Right renal cortex interstitium (tissue), 3 donors: Measurements from ENCODE around the gene DDX10. TPM values are rescaled to one million over a fixed set of nuclear protein-coding genes. Genes with fewer than 3 reads are reported as not detected.
"Not testable (repeated sequence)": the region's sequence is repeated elsewhere in the genome, so short reads cannot be mapped to it uniquely, and the experiment has no call there.

Experiments used
- DNase-seq, 3 donors: peaks; one replicate each; pipeline ENCODE4 v3.0.0-alpha.2; 2013; ENCODE audit warnings: low read depth in 3 of 3, low spot score in 2 of 3
- polyA plus RNA-seq, 3 donors: library from polyadenylated mRNA; unstranded; fragments of 120-200 nt; gene quantifications; one replicate each; pipeline ENCODE4 v1.2.1, GENCODE V29; 2013; ENCODE audit not compliant: insufficient read length in 3 of 3

DDX10 gene
- polyA plus RNA-seq, 3 donors = 91.9 to 107 (median 97.4) TPM

DNA sequence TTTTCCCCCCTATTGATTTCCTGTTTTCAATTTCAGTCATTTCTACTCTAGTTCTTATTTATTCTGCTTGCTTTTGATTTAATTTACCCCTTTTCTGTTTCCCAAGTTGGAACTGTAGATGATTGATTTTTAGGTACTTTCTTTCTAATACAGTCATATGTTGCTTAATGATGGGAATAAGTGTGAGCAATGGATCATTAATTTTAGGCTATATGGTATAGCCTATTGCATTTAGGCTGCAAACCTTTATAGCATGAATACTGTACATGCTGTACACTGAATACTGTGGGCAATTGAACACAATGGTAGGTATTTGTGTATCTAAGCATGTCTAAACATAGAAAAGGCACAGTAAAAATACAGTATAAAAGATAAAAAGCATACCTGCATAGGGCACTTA, 44.9 kb downstream of the DDX10 start:
- no peak for DNase-seq

- no peak for DNase-seq
Measured at GRCh38 chr11:108713076-108713790, 48.4 kb downstream of the DDX10 start.

DNA sequence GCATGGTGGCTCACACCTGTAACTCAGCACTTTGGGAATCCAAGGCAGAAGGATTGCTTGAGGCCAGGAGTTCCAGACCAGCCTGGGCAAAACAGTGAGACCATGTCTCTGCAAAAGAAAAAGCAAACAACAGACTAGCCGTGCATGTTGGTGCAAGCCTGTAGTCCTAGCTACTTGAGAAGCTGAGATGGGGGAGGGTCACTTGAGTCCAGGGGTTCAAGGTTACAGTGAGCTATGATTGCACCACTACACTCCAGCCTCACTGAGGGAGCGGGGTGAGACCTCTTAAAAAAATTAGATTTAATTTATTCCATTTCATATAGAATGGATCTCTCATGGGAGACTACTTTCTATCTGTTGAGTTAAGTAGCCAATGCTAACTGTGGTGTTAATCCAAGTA, 50.4 kb downstream of the DDX10 start:
- DNase-seq = no peak

DNA sequence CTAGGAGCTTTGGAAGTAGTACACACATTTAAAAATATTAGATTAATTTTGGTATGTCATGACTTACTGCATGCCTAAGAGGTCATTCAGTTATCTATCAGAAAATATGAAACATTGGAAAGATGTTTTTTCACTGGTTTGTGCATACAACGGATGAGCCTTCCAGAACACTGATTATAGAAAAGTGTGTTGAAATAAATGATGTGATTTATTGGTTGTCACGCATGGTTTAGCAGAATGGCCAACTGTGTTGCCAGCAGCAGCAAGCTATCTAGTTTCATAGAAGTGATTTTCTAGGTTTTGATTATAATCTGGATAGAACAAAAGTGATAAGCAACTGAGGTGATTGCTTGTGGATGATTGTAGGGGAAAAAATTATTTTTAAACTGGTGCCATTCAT, 53.6 kb downstream of the DDX10 start:
- no peak for DNase-seq

GRCh38 chr11:108724974-108725689, 60.3 kb downstream of the DDX10 start:
- no peak for DNase-seq

- DNase-seq = no peak
Measured at GRCh38 chr11:108726077-108726800, 61.4 kb downstream of the DDX10 start.

DNA sequence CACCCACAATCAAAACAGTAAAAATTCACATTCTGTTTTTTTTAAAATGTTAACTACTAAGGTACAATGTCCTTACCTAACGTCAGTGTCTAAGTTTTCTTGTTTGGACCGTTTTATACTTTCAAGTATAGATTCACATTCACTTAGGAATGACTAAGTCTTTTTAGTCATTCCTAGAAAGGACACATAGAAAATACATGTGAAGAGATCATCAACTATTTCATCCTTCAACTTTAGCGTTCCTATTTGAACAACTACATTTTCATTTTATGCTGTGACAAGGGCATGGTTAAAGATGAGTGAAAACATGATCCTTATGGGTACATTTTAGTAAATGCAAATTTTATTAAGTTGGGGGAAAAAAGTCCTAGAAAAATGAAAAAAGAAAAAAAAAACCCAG, 62.8 kb downstream of the DDX10 start:
- no peak for DNase-seq

DNA sequence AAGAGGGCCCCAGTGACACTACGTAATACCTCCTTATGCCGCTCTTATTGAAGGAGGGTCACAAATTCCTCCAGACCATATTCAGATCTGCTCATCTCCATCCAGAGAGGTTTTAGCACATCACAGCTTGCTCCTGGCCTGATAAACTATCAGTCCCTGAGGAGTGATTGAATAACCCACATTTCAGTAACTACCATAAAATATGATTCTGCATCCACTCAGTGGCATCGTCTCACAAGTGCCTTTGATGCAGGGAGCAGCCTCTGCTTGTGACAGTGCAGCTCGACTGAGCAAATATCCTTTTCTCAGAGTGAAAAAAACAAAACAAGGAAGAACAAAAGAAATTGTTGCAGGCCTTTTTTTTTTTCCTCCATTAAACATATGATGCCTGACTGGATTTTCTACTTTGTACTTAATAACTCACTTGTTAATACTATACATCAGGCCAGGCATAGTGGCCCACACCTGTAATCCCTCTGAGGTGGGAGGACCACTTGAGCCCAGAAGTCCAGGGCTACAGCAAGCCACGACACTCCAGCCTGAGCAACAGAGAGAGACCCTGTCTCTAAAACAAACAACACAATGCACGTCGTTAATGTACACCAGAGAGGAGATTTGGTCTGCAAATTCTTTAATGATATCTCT, 64.5 kb downstream of the DDX10 start:
- no peak for DNase-seq

DNA sequence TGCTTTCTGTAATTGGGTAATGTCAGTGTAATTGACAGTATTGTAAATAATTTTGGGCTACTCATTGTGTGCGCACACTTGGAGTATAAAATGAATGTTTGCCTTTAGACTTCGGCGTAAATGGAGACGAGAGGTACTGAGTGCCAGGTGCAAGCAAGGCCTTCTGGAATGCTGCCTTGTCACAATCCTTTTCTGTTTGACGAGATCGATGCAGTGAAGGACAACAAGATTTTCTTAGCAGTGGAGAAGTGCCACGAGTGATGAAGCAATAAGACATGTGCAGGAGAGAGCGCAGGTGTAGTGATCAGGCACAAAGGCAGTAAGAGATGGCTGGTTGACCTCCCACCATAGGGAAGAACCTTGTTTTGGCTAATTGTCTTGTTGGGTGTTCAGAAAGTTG, 67.5 kb downstream of the DDX10 start:
- no peak for DNase-seq

DNA sequence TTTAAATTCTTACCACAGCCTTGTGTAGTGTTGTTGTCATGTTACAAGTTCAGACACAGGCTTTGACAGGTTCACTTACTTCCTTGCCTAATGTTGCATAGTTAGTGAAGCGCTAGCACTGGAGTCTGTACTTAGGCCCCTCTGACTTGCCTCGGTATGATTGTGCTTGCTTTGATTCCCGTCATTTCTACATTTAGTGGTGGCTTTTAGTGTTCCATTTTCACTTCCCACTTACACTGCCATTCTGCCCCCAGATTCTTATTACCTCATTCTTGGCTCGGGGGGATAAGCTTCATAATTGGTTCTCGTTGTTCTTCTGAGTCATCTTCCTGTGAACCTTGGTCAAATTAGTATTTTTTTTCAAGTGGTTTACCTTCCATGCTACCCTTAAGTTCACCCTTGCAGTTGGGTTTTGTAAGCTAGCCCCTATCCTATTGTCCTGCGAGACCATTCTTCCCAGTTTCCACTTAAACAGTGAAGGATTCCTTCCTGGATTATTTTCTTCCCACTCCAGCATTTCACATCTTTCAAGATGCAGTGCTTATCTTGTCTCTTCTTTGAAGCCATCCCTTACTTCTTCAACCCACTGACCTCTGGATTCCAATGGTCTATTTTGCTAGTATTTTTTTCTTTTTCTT, 68.7 kb downstream of the DDX10 start:
- DNase-seq = no peak

GRCh38 chr11:108734283-108734682, 69.4 kb downstream of the DDX10 start:
- no peak for DNase-seq

DNA sequence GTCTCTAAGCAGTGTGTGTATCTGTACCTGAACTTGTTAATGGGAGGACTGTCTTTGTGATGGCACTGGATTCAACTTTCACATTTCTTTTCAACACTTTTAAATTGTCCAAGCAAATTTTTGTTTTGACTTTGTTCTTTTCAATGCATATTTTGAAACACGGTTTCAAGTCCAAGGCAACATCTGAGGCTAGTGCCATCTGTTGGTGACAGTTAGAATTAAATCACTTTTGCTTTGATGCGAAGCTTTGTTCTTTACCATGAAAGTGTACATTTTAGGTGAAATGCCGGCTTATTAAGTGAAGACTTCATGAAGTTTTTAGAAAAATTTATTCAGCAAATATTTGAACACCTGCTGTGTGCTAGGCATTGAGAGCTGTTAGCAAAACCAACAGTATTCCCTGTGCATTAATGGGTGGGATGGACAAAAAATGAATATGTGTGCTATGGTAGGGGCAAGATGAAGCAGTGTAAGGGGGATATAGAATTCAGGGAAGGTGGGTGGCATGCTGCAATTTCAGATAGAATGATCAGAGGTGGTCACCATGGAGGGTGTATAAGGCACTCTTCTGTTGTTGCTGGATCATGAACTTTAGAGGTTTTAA, 70.2 kb downstream of the DDX10 start:
- no peak for DNase-seq

GRCh38 chr11:108740132-108740531, 75.3 kb downstream of the DDX10 start:
- not testable (repeated sequence) for DNase-seq

DNA sequence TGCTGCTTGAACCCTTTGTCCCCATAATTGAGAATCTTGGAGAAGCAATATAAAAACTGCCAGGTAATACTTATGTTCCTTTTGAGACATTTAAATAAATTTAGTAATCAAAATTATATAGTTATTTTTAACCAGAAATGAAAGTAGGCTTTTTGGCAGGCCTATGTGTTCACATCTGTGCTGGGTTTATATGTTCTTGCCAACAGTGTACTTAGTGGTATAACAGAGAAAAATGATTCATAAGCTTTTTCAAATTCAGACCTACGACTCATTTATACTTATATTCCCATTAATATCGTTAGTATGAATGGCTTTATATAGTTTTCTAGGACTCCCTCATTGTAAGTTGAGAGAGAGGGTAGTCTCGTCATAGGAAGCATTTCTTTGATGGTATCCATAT, 79.0 kb downstream of the DDX10 start:
- DNase-seq = no peak

- DNase-seq = no peak
Measured at GRCh38 chr11:108748968-108749367, 84.1 kb downstream of the DDX10 start.

GRCh38 chr11:108751444-108751843, 86.6 kb downstream of the DDX10 start:
- DNase-seq = no peak

- no peak for DNase-seq
Measured at GRCh38 chr11:108752297-108752751, 87.5 kb downstream of the DDX10 start.

DNA sequence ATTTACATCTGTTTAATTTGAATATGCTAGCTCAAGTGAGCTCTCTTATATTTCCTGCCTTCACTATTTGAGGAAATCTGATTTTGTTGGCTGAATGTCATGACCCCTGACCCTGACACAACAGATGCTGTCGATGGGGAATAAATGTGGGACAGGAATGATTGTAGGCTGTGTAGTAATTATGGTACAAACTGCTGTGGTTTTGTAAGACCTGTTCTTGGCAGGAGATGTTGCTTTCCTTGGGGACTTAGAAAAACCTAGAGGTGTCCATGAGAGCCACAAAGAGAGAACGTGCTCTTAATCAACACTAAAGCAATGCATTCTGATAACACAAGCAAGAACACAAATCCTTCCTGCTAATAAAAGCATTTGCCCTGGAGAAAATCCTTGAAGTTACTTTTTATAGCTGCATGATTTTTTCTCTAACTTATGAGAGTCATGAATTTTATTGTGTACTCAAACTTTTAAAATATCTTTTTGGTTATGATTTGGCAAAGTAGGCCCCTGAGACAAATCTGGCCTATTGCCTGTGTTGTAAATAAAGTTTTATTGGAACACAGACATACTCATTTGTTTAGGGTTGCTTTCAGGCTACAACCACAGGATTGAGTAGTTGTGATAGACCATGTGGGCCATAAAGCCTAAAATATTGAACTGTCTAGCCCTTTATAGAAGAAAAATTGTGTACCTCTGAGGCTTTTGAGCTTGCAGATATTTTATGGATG, 90.2 kb downstream of the DDX10 start:
- no peak for DNase-seq

DNA sequence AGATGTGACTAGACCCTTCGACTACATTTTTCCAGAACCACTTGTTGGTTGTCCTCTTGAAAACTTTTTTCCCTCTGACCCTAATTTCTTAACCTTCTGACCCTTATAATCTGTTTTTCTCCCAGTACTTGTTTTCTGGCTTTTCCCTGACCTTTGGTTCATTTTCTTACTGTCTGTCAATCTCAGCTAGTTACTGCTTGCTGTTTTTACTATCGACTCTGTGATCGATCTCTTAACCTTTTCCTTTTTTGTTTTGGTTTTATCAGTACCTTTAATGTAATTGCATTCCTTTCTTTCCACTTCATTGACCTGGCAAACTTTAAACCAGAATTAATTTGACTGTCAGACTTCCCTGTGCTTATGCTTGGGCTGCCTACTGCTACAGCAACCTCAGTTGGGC, 92.8 kb downstream of the DDX10 start:
- no peak for DNase-seq

DNA sequence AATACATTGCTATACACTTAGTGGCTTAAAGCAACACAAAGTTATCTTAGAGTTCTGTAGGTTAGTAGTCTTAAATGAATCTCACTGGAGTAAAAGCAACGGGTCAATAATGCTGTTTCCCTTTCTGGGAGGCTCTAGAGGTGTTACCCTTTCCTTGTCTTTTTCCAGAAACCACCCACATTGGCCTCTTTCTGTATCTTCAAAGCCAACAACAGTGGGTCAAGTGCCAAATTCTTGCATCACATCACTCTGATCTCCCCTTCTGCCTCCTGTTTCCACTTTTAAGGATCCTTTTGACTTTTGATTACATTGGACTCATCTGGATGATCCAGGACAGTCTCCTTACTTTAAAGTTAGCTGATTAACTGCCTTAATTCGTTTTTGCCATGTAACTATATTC, 93.6 kb downstream of the DDX10 start:
- DNase-seq = no peak
